Activated T-cell treated with anti-CD3 and anti-CD28 coated beads, Interleukin-2, amount 50 U/mL, for 24 hours (primary cell): ENCODE measurements around the gene USP22.
"Not testable (repeated sequence)": the region's sequence is repeated elsewhere in the genome, so short reads cannot be mapped to it uniquely, and the experiment has no call there.

Experiments used
- DNase-seq: peaks from one replicate; pipeline ENCODE4 v3.0.0-alpha.2; 2020
- H3K27ac Mint-ChIP-seq: 2 replicates; pipeline ENCODE4 v1.8.0; 2020; ENCODE audit warnings: mild to moderate bottlenecking, mixed read lengths
- H3K27me3 Mint-ChIP-seq: 2 replicates; pipeline ENCODE4 v1.8.0; 2020; ENCODE audit warnings: mixed read lengths
- H3K36me3 Mint-ChIP-seq: 2 replicates; pipeline ENCODE4 v1.8.0; 2020; ENCODE audit warnings: low read depth, mixed read lengths
- H3K4me1 Mint-ChIP-seq: 2 replicates; pipeline ENCODE4 v1.8.0; 2020; ENCODE audit warnings: low read depth, mixed read lengths
- H3K4me3 Mint-ChIP-seq: 2 replicates; pipeline ENCODE4 v1.8.0; 2020; ENCODE audit warnings: mild to moderate bottlenecking, moderate library complexity, mixed read lengths
- H3K9me3 Mint-ChIP-seq: 2 replicates; pipeline ENCODE4 v1.8.0; 2020; ENCODE audit warnings: mixed read lengths

The USP22 gene

DNA sequence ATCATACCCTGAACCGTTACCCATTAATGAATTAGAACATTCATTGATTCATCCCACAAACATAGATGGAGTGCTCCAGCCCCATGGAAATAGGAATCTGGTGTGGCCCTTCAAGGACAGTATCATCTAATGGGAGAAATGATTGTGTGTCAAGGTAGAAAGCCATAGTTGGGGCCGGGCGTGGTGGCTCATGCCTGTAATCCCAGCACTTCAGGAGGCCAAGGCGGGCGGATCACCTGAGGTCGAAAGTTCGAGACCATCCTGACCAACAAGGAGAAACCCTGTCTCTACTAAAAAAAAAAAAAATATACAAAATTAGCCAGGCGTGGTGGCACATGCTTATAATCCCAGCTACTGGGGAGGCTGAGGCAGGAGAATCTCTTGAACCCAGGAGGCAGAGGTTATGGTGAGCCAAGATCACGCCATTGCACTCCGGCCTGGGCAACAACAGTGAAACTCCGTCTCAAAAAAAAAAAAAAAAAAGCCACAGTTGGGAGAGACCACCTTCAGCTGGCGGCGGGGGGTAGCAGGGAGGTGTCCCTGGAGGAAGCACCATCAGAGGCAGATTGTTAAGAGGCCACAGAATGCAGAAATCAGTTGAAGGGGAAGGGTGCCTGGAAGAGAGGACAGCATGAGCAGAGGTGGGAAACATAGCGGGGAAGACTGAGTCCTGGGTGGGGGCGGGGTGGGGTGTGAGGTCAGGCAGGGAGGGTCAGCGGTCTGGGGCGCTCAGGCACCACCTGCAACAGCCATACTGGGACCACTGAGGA, 60.0 kb downstream of the USP22 start:
- no peaks in the 10 kb centered on the region for H3K36me3 Mint-ChIP-seq
- no peak for DNase-seq
- no peak overlapping the region for H3K27ac Mint-ChIP-seq
- H3K9me3 Mint-ChIP-seq = no peaks in the 10 kb centered on the region
- H3K4me1 Mint-ChIP-seq = no peaks in the 10 kb centered on the region
- peaks cover 23% of the 10 kb centered on the region for H3K27me3 Mint-ChIP-seq
- no peak overlapping the region for H3K4me3 Mint-ChIP-seq

GRCh38 chr17:20981046-20981920, 61.5 kb downstream of the USP22 start:
- no peak for DNase-seq
- Mint-ChIP-seq H3K27ac (no peak overlapping the region), H3K4me1 (no peaks in the 10 kb centered on the region), H3K9me3 (no peaks in the 10 kb centered on the region), H3K27me3 (peaks cover 26% of the 10 kb centered on the region), H3K36me3 (no peaks in the 10 kb centered on the region), H3K4me3 (no peak overlapping the region)

DNA sequence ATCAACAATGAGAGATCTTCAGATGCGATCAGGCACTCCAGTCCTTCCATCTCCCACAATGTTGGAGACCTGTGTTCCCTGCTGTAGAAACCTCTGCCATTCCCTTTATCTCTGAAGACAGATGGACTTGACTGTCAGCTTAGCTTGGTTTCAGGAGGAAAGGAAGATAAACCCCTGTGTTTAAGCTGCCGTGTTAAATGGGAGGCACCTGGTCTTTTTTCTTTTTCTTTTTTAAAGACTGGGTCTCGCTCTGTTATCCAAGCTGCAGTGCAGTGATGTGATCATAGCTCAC, 63.1 kb downstream of the USP22 start:
- peaks cover 32% of the 10 kb centered on the region for H3K27me3 Mint-ChIP-seq
- no peak overlapping the region for H3K4me3 Mint-ChIP-seq
- H3K27ac Mint-ChIP-seq = no peak overlapping the region
- H3K36me3 Mint-ChIP-seq = no peaks in the 10 kb centered on the region
- no peaks in the 10 kb centered on the region for H3K9me3 Mint-ChIP-seq
- H3K4me1 Mint-ChIP-seq = no peaks in the 10 kb centered on the region
- DNase-seq = no peak

DNA sequence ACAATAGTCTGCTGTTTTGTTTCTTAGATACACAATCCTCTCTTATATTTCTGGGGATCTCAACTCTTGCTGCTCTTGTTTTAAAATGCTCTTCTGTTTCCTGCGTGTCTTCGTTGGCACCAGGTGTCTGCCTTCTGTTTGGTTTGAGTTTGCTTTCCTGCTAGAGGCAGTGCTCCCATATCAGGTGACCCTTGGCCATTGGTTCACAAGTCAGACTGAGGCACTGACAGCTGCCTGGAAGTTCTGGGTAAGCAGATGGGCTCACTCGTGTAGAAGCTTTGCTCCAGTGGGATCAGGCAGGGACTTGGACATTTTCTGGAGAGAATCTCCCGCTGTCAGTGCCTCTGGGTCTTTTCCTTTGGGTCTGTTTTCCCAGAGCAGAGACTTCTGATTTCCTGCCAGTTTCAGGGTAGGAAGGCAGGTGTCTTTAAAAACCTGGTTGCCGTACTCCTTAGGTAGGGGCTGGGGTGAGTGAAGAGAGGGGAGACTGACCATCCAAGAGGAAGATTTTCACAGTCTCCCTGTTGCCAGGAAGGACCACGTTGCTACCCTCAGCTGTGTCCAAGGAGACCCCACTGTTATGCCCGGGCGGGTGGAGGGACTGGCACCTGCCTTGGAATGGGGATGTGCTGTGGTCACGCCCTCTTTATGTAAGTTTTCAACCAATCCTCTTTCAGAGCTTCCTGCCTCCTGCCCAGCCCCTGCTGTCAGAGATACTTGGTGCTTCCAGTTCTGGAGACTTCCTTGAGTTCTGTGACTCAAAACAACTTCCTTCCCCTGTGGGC, 63.6 kb downstream of the USP22 start:
- not testable (repeated sequence) for H3K9me3 Mint-ChIP-seq, H3K4me1 Mint-ChIP-seq, DNase-seq, H3K36me3 Mint-ChIP-seq, H3K27ac Mint-ChIP-seq, H3K4me3 Mint-ChIP-seq
- H3K27me3 Mint-ChIP-seq = peaks cover 36% of the 10 kb centered on the region

- not testable (repeated sequence) for DNase-seq, H3K4me1 Mint-ChIP-seq, H3K4me3 Mint-ChIP-seq, H3K9me3 Mint-ChIP-seq, H3K36me3 Mint-ChIP-seq, H3K27ac Mint-ChIP-seq
- peaks cover 37% of the 10 kb centered on the region for H3K27me3 Mint-ChIP-seq
Measured at GRCh38 chr17:20977609-20978253, 65.1 kb downstream of the USP22 start.

GRCh38 chr17:20975566-20975965, 67.2 kb downstream of the USP22 start:
- Mint-ChIP-seq H3K27ac (no peak overlapping the region), H3K36me3 (no peaks in the 10 kb centered on the region), H3K4me1 (no peaks in the 10 kb centered on the region), H3K9me3 (no peaks in the 10 kb centered on the region), H3K27me3 (peaks cover 31% of the 10 kb centered on the region), H3K4me3 (no peak overlapping the region)
- no peak for DNase-seq

GRCh38 chr17:20970329-20970728, 72.5 kb downstream of the USP22 start:
- Mint-ChIP-seq H3K27ac (no peak overlapping the region), H3K36me3 (no peaks in the 10 kb centered on the region), H3K4me3 (no peak overlapping the region), H3K4me1 (peaks cover 8% of the 10 kb centered on the region), H3K9me3 (no peaks in the 10 kb centered on the region), H3K27me3 (peaks cover 6% of the 10 kb centered on the region)
- no peak for DNase-seq

- Mint-ChIP-seq H3K4me1 (peaks cover 8% of the 10 kb centered on the region), H3K27me3 (peaks cover 4% of the 10 kb centered on the region), H3K27ac (no peak overlapping the region), H3K4me3 (no peak overlapping the region), H3K36me3 (no peaks in the 10 kb centered on the region), H3K9me3 (no peaks in the 10 kb centered on the region)
- no peak for DNase-seq
Measured at GRCh38 chr17:20968913-20969616, 73.7 kb downstream of the USP22 start.

GRCh38 chr17:20967776-20968175, 75.0 kb downstream of the USP22 start:
- Mint-ChIP-seq H3K27ac (no peak overlapping the region), H3K9me3 (no peaks in the 10 kb centered on the region), H3K36me3 (no peaks in the 10 kb centered on the region), H3K4me1 (peaks cover 8% of the 10 kb centered on the region), H3K27me3 (peaks cover 8% of the 10 kb centered on the region), H3K4me3 (no peak overlapping the region)
- no peak for DNase-seq

DNA sequence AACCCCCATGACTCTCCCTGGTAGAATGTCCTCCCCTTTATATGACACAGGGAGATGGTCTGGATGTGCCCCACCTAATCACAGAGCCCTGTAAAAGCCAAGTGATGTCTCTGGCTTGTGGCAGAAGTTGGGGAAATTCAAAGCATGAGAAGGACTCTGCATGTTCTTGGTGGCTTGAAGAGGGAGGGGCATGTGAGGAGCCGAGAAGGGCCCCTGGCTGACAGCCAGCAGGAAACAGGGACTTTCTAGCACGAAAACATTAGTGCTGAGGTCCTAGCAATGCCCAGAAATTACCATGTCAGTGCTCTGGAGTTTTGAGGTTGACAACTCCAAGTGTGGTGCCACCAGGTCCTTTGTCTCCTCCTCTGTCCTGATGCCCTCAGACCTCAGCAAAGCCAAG, 75.9 kb downstream of the USP22 start:
- Mint-ChIP-seq H3K4me1 (peaks cover 8% of the 10 kb centered on the region), H3K4me3 (no peak overlapping the region), H3K36me3 (no peaks in the 10 kb centered on the region), H3K27me3 (peaks cover 8% of the 10 kb centered on the region), H3K27ac (no peak overlapping the region), H3K9me3 (no peaks in the 10 kb centered on the region)
- DNase-seq = no peak

DNA sequence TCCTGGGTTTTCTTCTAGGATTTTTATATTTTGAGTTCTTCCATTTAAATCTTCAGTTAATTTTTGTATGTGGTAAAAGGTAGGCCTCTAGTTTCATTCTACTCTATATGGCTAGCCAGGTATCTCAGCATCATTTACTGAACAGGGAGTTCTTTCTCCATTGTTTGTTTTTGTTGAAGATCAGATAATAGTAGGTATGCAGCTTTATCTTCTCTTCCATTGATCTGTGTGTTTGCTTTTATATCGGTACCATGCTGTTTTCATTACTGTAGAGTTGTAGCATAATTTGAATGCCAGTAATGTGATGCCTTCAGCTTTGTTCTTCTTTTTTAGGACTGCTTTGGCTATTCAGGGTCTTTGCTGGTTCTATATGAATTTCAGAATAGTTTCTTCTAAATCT, 77.3 kb downstream of the USP22 start:
- H3K36me3 Mint-ChIP-seq = no peaks in the 10 kb centered on the region
- peaks cover 8% of the 10 kb centered on the region for H3K4me1 Mint-ChIP-seq

DNA sequence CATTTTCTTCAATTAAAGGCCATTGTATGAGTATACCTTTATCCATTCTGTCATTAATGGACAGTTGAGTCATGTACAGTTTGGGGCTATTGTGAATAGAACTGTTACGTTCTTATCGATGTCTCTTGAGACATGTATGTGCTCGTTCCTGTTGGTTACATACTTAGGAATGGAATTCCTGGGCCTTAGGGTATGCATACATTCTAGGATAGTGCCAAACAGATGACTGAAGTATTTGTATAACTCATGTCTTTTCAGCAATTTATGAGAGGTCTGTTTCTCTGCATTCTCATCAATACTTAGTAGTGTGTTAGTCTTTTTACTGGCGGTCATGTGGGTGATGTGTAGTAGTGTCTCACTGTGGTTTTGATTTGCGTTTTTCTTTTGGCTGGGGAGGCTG, 81.2 kb downstream of the USP22 start:
- Mint-ChIP-seq H3K36me3 (no peaks in the 10 kb centered on the region), H3K27me3 (peaks cover 16% of the 10 kb centered on the region), H3K4me1 (no peaks in the 10 kb centered on the region), H3K9me3 (no peaks in the 10 kb centered on the region), H3K4me3 (no peak overlapping the region), H3K27ac (no peak overlapping the region)
- DNase-seq = no peak

More for the DNA sequence above, 77.3 kb downstream of the USP22 start:
- Mint-ChIP-seq H3K27me3 (peaks cover 11% of the 10 kb centered on the region), H3K9me3 (no peaks in the 10 kb centered on the region), H3K4me3 (no peak overlapping the region), H3K27ac (no peak overlapping the region)
- DNase-seq = no peak

DNA sequence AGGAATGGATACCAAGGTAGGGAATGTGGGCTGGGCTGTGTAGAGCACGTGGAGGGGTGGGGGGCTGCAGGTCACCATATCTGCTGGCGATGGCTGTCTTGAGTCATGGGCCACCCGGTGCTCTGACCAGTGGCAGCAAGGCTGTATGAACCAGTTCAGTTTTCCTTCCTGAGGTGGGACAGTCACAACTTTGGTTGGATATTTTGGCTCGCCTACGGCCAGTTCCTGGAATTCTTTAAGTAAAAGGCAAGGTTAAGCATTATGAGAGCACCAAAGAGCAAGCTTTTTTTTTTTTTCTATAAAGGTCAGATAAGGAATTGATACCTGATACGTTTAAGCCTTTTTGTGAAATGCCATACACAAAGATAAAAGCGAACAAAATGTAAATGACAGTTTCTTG, 81.9 kb downstream of the USP22 start:
- no peaks in the 10 kb centered on the region for H3K36me3 Mint-ChIP-seq
- DNase-seq = no peak
- no peak overlapping the region for H3K4me3 Mint-ChIP-seq
- no peaks in the 10 kb centered on the region for H3K4me1 Mint-ChIP-seq
- H3K9me3 Mint-ChIP-seq = no peaks in the 10 kb centered on the region
- no peak overlapping the region for H3K27ac Mint-ChIP-seq
- peaks cover 16% of the 10 kb centered on the region for H3K27me3 Mint-ChIP-seq
